Liver (tissue), 9 donors: Measurements from ENCODE around the gene TRMT10C. TPM values are rescaled to one million over a fixed set of nuclear protein-coding genes. Genes with fewer than 3 reads are reported as not detected.
"Not testable (repeated sequence)": the region's sequence is repeated elsewhere in the genome, so short reads cannot be mapped to it uniquely, and the experiment has no call there.

ENCODE experiments used
- DNase-seq: peaks from one replicate; pipeline ENCODE4 v3.0.0-alpha.2; 2017; ENCODE audit warnings: low spot score
- H3K27ac ChIP-seq, 2 donors: one replicate each; pipeline ENCODE4 v1.7.0; 2013; ENCODE audit warnings: inconsistent platforms in 2 of 2, low read length in 2 of 2, control low read depth in 1 of 2, low read depth in 1 of 2, mild to moderate bottlenecking in 1 of 2
- H3K27me3 ChIP-seq, 4 donors: one replicate each; pipeline versions ENCODE4 v1.6.1 to v1.7.0; 2013; ENCODE audit warnings: low read length in 3 of 4, inconsistent platforms in 1 of 4, mild to moderate bottlenecking in 1 of 4, moderate library complexity in 1 of 4; ENCODE audit not compliant: control insufficient read depth in 4 of 4, insufficient read depth in 4 of 4
- H3K36me3 ChIP-seq, 4 donors: one replicate each; pipeline versions ENCODE4 v1.6.1 to v1.7.0; 2013; ENCODE audit warnings: low read length in 3 of 4, mild to moderate bottlenecking in 3 of 4, low read depth in 1 of 4, moderate library complexity in 1 of 4; ENCODE audit not compliant: control insufficient read depth in 4 of 4, insufficient read depth in 3 of 4
- H3K4me1 ChIP-seq, 4 donors: one replicate each; pipeline versions ENCODE4 v1.6.1 to v1.7.0; 2013; ENCODE audit warnings: low read length in 3 of 4, mild to moderate bottlenecking in 3 of 4, moderate library complexity in 1 of 4; ENCODE audit not compliant: control insufficient read depth in 4 of 4, insufficient read depth in 4 of 4
- H3K4me3 ChIP-seq, 3 donors: one replicate each; pipeline versions ENCODE4 v1.6.1 to v1.7.0; 2013; ENCODE audit warnings: low read length in 3 of 3, control low read depth in 1 of 3, low read depth in 1 of 3, mild to moderate bottlenecking in 1 of 3
- H3K9ac ChIP-seq, 2 donors: one replicate each; pipeline ENCODE4 v1.7.0; 2013; ENCODE audit warnings: low read length in 2 of 2, mild to moderate bottlenecking in 2 of 2, moderate library complexity in 2 of 2, control low read depth in 1 of 2, low read depth in 1 of 2
- H3K9me3 ChIP-seq, 4 donors: one replicate each; pipeline versions ENCODE4 v1.6.1 to v1.7.0; 2013; ENCODE audit warnings: low read length in 3 of 4; ENCODE audit not compliant: control insufficient read depth in 4 of 4
- CTCF ChIP-seq: fragments of 150-350 bp; IDR thresholded peaks from 2 replicates; pipeline ENCODE4 v1.5.1; 2017; ENCODE audit warnings: improper control_type of control experiment, low read depth, low read length; ENCODE audit not compliant: missing input control
- EGR1 ChIP-seq, 2 donors: IDR thresholded peaks; 2 replicates each; pipeline ENCODE4 v1.6.1; 2016 to 2018; ENCODE audit warnings: antibody characterized with exemption in 2 of 2, low read depth in 2 of 2
- FOXA1 ChIP-seq: IDR thresholded peaks from 2 replicates; pipeline ENCODE4 v1.6.1; 2016; ENCODE audit warnings: antibody characterized with exemption
- FOXA2 ChIP-seq: IDR thresholded peaks from 2 replicates; pipeline ENCODE4 v1.6.1; 2016; ENCODE audit warnings: antibody characterized with exemption
- GABPA ChIP-seq, 2 donors: IDR thresholded peaks in 1 of 2; conservative IDR thresholded peaks in 1 of 2; 2 replicates each; pipeline ENCODE4 v1.6.1; 2016; ENCODE audit warnings: antibody characterized with exemption in 2 of 2, mild to moderate bottlenecking in 1 of 2, moderate library complexity in 1 of 2
- HNF4A ChIP-seq, 2 donors: conservative IDR thresholded peaks; 2 replicates each; pipeline ENCODE4 v1.6.1; 2016; ENCODE audit warnings: antibody characterized with exemption in 2 of 2, mild to moderate bottlenecking in 2 of 2
- JUND ChIP-seq, 2 donors: IDR thresholded peaks; 2 replicates each; pipeline ENCODE4 v1.6.1; 2016; ENCODE audit warnings: antibody characterized with exemption in 2 of 2
- NR2F2 ChIP-seq: IDR thresholded peaks from 2 replicates; pipeline ENCODE4 v1.6.1; 2016; ENCODE audit warnings: antibody characterized with exemption
- RAD21 ChIP-seq, 2 donors: IDR thresholded peaks; 2 replicates each; pipeline ENCODE4 v1.6.1; 2016; ENCODE audit warnings: antibody characterized with exemption in 2 of 2, mild to moderate bottlenecking in 2 of 2
- REST ChIP-seq: IDR thresholded peaks from 2 replicates; pipeline ENCODE4 v1.6.1; 2016; ENCODE audit warnings: antibody characterized with exemption, mild to moderate bottlenecking
- RXRA ChIP-seq, 2 donors: IDR thresholded peaks; 2 replicates each; pipeline ENCODE4 v1.6.1; 2017 to 2018; ENCODE audit warnings: antibody characterized with exemption in 2 of 2, mild to moderate bottlenecking in 1 of 2
- SP1 ChIP-seq: IDR thresholded peaks from 2 replicates; pipeline ENCODE4 v1.6.1; 2018; ENCODE audit warnings: antibody characterized with exemption, mild to moderate bottlenecking
- YY1 ChIP-seq: IDR thresholded peaks from 2 replicates; pipeline ENCODE4 v1.6.1; 2016; ENCODE audit warnings: antibody characterized with exemption, mild to moderate bottlenecking
- WGBS: extraction: QIAGEN DNeasy Blood & Tissue Kit; methylation state at CpG from one replicate; pipeline ENCODE4 v1.1.7; 2013; 5-methylcytosine and 5-hydroxymethylcytosine counted together
- polyA plus RNA-seq, 2 donors: library from polyadenylated mRNA; stranded (reverse) in 1 of 2; unstranded in 1 of 2; fragments of 200-250 nt in 1 of 2; fragments of >200 nt in 1 of 2; fragmentation: Nextera tagmentation in 1 of 2; extraction: Ambion mirVana in 1 of 2; gene quantifications; one replicate each; pipeline versions ENCODE4 v1.2.1 to v1.2.3, GENCODE V29; 2013 to 2015
- total RNA-seq, 2 donors: library from RNA; depleted of rRNA; stranded (reverse); fragments of >200 nt; gene quantifications; one replicate each; pipeline ENCODE4 v1.2.3, GENCODE V29; 2014
- TF ChIP-seq, protein P1 (sequence below): IDR thresholded peaks from 2 replicates; pipeline ENCODE4 v1.6.1; 2016; ENCODE audit warnings: antibody characterized with exemption
- donor health status: healthy.
- donor health status: healthy.
- donor health status: healthy.
- donor health status: healthy.
- donor health status: healthy.

TRMT10C gene
- total and polyA plus RNA-seq, 4 donors, result 12.6 to 30.3 (median 16.5) TPM

GRCh38 chr3:101603184-101603583 lies 41.5 kb downstream of the TRMT10C start:
- H3K27ac ChIP-seq, result no peak overlapping the region
- no peaks in the 10 kb centered on the region for H3K9me3 ChIP-seq
- TF ChIP-seq RXRA (IDR thresholded peaks at IDR 0.05) (no peak), FOXA2 (no peak), REST (no peak), HNF4A (conservative IDR thresholded peaks at IDR 0.05) (no peak), YY1 (no peak), NR2F2 (no peak), RAD21 (IDR thresholded peaks at IDR 0.05) (no peak), CTCF (no peak), JUND (IDR thresholded peaks at IDR 0.05) (no peak), EGR1 (IDR thresholded peaks at IDR 0.05; ENCODE audit: low read depth in 2 of 2) (no peak)
- TF ChIP-seq, protein P1, sequence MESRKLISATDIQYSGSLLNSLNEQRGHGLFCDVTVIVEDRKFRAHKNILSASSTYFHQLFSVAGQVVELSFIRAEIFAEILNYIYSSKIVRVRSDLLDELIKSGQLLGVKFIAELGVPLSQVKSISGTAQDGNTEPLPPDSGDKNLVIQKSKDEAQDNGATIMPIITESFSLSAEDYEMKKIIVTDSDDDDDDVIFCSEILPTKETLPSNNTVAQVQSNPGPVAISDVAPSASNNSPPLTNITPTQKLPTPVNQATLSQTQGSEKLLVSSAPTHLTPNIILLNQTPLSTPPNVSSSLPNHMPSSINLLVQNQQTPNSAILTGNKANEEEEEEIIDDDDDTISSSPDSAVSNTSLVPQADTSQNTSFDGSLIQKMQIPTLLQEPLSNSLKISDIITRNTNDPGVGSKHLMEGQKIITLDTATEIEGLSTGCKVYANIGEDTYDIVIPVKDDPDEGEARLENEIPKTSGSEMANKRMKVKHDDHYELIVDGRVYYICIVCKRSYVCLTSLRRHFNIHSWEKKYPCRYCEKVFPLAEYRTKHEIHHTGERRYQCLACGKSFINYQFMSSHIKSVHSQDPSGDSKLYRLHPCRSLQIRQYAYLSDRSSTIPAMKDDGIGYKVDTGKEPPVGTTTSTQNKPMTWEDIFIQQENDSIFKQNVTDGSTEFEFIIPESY, result no peak
- no peaks in the 10 kb centered on the region for H3K4me1 ChIP-seq
- H3K4me3 ChIP-seq, result no peak overlapping the region
- no peak overlapping the region for H3K9ac ChIP-seq
- 95% methylated on average over 1 of the region's 1 CpG for WGBS
- no peaks in the 10 kb centered on the region for H3K36me3 ChIP-seq
- H3K27me3 ChIP-seq, result no peaks in the 10 kb centered on the region
- DNase-seq, result no peak

DNA sequence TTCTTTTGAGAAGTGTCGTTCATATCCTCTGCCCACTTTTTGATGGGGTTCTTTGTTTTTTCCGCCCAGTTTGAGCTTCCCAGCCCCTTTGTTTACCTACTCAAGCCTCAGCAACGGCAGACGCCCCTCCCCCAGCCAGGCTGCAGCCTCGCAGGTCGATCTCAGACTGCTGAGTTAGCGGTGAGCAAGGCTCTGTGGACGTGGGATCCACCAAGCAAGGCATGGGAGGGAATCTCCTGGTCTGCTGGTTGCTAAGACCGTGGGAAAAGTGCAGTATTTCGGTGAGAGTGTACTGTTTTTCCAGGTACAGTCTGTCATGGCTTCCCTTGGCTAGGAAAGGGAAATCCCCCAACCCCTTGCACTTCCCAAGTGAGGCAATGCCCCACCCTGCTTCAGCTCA lies 43.7 kb downstream of the TRMT10C start:
- 73% methylated on average over 10 of the region's 10 CpGs for WGBS

DNA sequence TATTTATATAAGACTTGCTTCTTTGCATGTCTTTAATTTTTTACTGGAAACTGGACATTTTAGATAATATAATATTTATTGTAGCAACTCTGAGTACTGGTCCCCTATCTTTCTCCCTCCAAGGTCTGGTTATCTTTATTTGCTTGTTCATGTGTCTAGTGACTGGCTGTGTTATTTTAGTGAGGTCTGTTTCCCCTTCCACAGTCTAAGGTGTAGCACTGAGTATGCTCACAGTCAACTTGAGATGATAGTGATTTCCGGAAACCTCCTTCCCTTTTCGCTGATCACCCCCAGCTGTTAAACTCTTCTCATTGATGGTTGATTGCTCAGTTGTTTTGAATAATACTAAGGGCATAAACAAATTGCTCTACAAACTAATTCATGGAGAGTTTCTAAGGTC lies 49.4 kb downstream of the TRMT10C start:
- H3K27me3 ChIP-seq, result no peaks in the 10 kb centered on the region
- H3K36me3 ChIP-seq, result no peaks in the 10 kb centered on the region
- TF ChIP-seq REST (no peak), HNF4A (conservative IDR thresholded peaks at IDR 0.05) (no peak), FOXA2 (no peak), GABPA (IDR thresholded peaks at IDR 0.05 in 1 of 2, conservative IDR thresholded peaks at IDR 0.05 in 1 of 2) (no peak), FOXA1 (no peak), SP1 (no peak)
- TF ChIP-seq, protein P1, result no peak
- no peak for DNase-seq
- no peak overlapping the region for H3K27ac ChIP-seq
- no peaks in the 10 kb centered on the region for H3K4me1 ChIP-seq
- no peak overlapping the region for H3K4me3 ChIP-seq
- H3K9me3 ChIP-seq, result no peaks in the 10 kb centered on the region
- H3K9ac ChIP-seq, result no peak overlapping the region
- 89% methylated on average over 2 of the region's 2 CpGs for whole genome bisulfite sequencing

More for the DNA sequence above, 43.7 kb downstream of the TRMT10C start:
- not testable (repeated sequence) for H3K27ac ChIP-seq, H3K27me3 ChIP-seq, H3K9me3 ChIP-seq, DNase-seq, H3K4me1 ChIP-seq, H3K36me3 ChIP-seq, H3K9ac ChIP-seq, H3K4me3 ChIP-seq
